GM21381 (cell line): ENCODE results near the gene KCNK16.
"Not testable (repeated sequence)": the region's sequence is repeated elsewhere in the genome, so short reads cannot be mapped to it uniquely, and the experiment has no call there.

Source experiments
- ATAC-seq: cut with Tn5 transposase; IDR thresholded peaks from one replicate; pipeline ENCODE4 v1.9.1; 2021; ENCODE audit warnings: mild to moderate bottlenecking, moderate library complexity; ENCODE audit not compliant: unreplicated experiment

The KCNK16 gene

DNA sequence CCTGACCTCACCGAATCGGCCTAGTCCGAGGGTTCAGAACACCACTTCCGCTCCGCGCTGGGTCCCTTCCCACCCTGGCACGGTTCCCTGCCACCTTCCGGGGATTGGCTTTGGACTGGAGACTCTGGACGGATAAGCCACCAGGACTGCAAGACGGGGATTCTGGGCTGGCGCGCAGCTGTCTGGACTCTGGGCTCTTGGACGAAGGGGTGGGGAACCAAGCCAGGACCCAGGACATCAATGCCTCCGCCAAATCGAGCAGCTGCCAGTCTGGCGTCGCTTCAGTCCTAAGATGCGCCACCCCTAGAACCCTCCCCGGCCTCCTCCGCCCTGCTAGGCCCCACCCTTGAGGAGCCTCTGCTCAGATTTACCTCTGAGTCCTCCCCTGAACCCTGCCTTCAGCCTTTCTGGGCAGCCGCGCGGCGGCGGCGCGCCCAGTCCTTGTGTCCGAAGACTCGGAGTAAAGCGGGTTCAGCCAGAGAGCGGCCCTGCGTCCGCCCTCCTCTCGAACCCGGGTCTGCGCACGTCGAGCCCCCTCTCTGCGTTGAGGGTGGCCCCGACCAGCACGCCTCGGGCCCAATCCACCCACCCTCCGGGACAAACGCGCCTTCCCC is 9.5 kb downstream of the KCNK16 start:
- ATAC-seq: no peak

DNA sequence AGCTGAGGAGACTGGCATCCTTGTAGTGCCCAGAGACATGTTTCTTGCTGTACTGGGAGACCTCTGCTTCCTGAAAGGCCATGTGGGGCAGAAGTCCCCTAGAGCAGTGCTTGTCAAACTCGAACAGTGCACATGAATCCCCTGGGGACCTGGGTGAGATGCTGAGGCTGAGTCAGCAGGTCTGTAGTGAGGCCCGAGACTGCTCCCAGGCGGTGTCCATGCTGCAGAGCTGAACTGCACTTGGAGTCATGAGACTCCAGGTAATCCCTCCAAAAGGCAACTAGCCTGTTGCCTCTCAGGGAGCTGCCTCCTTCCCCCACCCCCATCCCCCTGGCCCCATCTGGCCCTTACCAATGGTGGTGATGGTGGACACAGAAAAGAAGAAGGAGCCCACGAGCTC is 12.0 kb downstream of the KCNK16 start:
- no peak for ATAC-seq

DNA sequence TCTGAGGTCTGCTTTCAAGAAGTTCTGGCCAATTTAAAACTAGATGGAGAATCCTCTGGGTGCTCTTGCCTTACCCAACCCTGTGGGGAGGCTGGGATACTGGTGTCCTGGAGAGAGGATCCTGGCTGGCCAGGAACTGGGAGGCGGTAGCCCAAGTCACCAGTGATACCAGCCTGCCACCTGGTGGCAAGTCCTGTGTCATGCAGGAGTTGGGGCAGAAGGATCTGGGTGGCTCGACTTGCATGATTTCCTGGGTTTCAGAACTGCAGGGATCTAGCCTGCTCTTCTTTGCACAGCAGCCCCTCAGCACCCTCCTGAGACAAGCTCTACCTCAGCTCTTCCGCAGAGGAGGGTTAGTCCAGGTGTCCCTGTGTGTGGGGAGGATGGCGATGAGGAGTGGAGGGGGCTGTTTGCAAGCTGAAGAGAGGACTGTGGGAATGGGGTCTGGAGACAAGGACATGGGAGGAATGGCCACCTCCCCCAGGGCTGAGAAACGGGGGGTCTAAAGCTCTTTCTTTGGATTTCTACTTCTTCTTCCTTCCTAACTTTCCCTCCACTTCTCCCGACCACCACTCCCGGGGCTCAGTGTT is 12.5 kb downstream of the KCNK16 start:
- no peak for ATAC-seq

DNA sequence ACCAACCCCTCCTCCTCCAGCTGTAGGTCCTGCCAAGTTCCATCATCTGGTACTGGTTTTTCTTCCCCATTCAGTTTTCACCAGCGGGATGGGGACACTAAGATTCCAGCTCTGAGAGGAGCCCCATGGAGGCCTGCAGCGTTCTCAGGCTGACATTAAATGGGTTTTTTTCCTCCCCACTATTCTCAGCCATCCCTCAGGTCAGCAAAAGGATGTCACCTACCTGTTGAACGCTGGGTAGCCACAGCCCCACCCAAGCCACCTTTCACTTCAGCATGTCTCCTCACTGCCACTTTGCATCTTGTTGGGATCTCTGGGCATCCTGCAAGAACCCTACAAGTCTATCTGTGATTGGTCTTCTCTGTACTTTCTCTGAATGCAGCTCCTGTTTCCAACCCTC is 15.0 kb downstream of the KCNK16 start:
- ATAC-seq: no peak

DNA sequence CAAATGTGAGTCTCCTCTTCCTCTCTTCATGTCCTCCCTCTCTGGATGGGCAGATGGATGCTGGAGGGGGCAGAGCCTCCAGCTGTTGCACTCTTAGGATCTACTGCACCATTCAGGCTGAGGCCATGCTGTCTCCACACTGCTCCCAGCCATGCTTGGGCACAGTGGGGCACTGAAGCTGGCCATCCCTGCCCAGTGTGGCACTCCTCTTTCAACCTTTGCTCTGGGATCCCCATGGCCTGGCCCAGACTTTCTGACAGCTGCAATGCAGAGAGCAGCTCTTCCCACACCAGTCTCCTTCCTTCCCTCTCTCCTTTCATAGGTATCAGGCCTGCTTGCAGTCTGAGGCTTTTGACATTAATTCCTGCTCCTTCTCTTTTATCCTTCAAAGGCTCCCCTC is 17.6 kb downstream of the KCNK16 start:
- no peak for ATAC-seq

DNA sequence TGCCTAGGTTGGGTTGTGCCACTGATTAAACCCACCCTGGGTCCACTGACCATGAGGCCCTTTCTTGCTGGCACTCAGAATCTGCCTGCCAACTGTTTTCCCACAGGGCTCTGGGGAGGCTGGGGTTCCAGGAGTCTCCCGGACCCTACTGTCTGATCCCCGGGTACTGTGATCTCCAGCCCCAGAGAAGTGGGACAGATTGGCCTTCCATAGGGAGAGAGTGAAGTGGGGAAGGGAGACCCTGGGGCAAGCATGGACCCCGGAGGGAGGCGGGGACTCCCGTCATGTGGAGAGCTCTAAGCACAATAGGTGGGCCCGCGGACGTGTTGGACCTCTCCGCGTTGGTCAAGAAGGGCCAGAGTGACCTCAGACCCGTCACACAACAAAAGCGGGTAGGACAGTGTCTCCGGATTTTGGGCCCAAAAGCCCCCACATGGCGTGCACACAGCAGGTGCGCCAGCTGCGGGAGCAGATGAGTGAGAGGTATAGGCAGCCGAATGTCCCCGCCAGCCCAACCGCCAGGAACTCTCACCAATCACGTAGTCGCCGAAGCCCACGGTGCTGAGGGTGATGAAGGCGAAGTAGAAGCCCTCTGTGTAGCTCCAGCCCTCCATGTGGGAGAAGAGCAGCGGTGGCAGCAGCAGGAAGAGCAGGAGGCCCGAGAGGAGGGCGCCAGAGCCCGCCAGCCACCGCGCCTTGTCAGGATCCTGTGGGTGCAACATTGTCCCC is 18.9 kb downstream of the KCNK16 start:
- ATAC-seq: no peak

DNA sequence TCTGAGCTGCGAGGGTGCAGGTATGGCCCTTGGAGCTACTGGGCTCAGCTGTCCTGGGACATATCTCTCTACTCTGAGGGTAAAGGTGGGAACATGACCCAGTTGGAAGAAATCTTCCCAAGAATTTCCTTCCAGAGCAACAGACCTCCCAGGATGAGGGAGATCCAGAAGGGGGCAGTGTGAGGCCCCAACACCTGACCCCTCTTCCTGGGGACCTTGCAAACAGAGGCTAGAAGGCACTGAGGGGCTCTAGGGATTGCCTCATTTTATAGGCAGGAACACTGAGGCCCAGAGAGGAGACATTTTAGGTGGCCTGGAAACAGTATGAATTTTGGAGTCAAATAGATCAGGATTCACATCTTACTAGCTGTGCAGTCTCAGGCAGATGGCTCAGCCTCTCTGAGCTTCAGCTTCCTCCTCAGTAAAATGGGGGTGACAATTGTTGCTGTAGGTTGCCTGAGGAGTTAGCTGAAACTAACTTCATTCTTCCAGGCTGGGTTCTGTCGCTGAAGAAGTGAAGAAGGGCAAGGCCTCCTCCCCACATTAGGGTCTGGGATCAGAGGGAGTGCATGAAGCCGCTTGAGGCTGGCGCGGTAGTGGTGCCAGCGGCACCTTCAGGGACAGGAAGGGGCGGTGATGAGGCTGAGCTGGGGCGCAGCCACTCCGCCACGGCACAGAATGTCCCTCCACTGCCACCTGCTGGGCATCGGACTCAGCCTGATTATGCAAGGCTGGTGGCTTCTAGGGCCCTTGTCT is 19.7 kb downstream of the KCNK16 start:
- peak; percentile 88 for ATAC-seq

DNA sequence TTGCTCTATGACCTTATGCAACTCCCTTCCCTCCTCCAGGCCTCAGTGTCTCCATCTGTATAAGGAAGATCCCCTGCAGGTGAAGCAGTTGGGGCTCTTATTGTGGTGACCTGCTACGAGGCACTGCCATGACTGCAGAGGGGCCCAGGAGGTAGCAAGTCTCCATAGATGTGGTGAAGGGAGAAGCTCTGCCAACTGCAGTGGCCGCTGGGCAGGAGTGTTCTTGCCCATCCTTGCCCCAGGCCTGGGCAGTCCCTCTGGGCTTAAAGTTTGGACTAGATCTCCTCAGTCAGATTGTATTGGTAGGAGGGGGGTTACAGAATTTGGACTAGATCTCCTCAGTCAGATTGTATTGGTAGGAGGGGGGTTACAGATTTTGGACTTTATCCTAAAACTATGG is 20.5 kb downstream of the KCNK16 start:
- ATAC-seq: no peak

DNA sequence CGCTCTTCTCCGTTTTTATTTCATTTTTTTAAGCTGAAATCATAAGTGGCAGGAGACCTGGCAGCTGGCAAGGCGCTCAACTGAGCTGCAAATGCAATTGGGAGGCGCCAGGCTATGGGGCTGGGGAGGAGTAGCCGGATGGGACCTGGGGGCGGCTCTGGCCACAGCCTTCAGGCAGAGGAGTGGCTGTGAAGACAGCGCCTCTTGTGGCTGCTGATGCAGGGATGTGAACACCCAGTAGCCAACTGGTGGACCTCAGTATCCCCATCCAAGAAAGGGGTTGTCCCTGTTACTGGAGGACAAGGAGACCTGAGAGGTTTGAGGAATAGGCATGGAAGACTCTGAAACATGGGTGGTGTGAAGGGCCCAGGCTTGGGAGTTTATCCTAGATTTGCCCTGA is 20.9 kb downstream of the KCNK16 start:
- no peak for ATAC-seq

DNA sequence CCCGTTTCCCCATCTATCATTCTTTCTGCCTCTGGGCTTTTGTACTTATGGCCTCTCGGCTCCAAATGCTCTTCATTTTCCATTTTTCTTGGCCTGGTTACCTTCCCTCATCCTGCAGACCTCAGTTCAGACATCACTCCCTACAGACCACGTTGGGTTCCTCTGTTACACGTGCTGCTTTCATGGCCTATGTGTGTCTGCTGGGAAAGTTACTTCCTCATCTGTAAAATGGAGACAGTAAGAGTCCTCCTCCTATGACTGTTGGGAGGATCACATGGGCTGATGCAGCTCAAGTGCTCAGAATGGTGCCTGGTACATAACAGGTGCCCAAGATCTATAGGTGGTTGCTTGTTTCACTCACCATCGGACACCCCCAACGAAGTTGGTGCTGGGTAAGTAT is 21.8 kb downstream of the KCNK16 start:
- no peak for ATAC-seq

DNA sequence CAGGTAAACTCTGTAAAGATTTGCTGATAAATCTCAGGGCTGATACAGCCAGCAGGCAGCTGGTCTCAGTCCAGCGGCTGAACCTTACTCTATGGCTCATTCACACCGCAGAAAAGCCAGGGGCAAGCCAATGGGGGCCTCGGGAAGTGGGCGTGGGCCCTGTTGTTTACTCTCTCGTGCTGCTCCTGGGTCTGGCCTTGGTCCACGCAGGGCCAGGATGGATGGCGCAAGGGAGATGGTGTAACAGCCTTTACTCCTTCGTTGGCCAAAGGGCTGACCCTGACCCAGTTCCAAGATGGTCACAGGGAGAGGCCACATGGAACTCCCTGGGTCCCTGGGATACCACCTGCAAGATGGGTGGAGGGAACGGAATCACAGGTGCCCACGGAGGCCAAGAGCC is 24.4 kb downstream of the KCNK16 start:
- ATAC-seq: no peak

DNA sequence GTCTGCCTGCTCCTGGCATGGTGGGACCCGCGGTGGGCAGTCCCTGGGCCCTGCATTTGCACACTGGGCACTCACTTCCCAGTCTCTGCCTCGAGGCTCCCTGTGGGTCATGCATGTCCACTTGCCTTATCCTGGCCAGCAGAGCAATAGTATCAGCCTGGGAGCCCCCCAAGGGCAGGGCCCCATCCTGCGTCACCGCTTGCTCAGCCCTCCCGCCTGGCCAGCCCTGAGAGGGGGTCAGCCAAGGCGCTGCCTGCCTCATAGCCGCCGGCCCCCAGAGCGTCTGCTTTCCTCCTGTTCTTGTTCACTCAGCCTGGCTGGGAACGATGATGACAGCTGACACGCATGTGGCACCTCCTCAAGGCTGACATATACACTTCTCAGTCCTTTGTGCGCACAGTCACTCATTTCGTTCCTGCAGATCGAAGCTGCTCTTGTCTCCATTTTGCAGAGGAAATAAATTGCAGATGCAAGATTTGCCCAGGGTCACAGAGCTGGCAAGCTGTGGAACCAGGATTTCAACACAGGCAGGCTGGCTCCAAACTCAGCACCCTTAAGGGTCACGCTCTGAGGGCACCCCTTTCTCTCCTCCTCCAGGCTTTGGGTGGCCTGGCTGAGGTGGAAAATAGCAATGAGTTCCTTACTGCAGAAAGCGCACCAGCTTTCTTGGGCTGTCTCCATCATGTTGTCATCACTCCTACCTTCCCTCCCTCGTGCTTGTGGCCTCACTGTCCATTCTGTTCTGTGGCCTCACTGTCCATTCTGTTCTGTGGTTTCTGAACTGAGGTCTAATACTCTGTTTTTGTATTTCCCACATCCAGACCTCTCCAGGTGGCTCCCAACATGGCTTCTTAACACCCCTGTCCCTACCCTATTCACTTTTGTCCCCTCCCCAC is 25.5 kb downstream of the KCNK16 start:
- no peak for ATAC-seq

DNA sequence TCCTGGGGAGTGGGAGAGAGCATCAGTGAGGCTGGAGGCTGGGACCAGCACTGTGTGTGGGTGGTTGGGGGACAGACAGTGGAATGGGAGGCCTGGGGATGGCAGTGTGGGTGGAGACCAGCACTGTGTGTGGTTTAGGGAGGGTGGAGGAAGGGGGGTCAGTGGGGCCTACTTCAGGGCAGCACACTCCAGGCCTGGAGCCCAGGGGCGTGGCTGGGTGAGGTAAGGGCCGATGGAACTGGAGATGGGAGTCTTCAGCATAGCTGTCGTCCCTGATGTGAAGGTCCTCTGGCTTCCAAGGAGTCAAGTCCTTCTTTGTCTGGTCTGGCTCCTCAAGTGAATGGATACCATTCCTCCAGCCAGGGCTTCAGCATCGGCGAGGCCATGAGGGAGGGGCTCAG is 26.9 kb downstream of the KCNK16 start:
- ATAC-seq: no peak

DNA sequence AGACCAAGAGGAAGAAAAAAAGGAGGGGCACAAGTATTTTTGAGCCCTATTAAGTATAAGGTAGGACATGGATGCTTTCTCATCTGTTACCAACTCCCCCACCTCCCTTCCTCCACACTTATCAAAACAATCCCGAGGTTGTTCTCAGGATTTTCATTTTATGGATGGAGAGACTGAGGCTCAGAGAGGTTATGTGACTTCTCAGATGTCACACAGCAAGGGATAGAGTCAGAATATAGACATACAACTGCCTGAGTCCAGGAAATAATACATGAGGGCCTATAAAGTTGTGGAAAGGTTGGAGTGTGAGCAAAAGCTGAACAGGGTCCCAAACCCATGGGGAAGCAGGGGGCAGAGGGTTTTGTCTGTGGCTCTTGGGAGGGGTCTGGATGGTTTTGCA is 27.6 kb downstream of the KCNK16 start:
- ATAC-seq: no peak

DNA sequence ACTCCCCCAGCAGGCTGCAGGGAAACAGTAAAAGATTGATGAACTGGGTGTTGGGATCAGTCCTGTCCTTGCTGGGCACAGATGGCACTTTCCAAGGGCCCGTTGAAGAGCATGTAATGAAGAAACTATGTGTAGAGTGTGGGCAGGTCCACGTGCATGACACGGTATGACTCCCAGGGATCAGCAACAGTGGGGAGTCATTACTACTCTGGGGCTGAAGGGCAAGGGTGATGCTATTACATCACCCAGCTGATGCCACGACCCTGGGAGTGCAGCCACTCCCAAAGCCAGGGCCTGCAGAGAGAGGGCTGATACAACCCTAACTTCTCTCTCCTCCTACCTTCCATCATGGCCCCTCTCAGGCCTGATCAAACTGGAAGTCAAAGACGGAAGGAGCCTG is 28.4 kb downstream of the KCNK16 start:
- no peak for ATAC-seq

DNA sequence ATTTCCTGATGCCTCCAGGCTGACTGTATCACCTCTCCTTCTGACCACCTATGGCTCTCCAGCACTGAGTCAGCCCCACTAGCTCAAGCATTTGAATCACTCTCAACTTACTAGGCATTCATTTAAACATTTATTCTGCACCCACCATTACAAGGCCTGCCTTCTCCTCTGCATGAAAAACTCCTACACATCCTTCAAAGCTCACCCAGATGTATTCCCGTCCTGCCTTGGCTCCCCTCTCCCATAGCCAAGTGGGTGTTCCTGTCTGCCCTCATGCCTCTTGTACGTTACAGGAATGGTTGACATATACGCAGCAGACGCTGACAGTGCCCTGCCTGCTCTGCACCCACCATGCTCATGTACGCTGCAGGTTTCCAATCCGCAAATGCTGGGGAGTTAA is 29.9 kb downstream of the KCNK16 start:
- ATAC-seq: no peak

DNA sequence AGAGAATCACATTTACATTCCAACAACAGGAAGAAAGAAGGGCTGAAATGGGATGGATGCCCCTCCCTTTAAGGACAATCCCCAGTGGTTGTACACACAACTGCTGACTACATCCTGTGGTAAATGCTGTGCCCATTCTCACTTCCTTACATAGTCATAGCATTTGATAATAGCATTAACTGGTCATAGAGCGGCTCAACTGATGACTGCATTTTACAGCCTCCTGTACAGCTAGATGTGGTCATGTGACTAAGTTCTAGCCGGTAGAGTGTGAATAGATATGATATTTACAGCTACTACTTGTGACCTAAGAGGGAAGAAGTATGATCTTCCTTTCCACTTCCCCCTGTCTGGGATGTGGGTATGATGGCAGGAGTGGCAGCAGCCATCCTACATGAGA is 33.0 kb downstream of the KCNK16 start:
- ATAC-seq: no peak

DNA sequence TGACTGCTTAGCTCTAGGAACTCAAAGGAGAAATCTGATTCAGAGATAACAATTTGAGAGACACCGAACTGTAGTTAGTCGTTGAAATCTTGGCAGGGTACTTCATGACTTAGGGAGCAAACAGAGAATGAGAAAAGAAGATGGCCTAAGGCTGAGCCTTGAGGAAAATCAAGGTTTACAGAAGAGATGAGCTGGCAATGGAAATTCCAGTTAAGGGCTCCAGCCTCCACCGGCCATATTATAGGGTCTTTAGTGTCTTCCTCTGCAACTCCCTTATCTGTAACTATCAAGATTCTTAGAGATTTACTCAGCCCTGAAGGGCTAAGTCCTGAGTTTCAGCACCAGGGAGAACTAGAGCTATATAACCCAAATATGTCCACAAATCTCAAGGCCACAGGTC is 34.9 kb downstream of the KCNK16 start:
- ATAC-seq: no peak

DNA sequence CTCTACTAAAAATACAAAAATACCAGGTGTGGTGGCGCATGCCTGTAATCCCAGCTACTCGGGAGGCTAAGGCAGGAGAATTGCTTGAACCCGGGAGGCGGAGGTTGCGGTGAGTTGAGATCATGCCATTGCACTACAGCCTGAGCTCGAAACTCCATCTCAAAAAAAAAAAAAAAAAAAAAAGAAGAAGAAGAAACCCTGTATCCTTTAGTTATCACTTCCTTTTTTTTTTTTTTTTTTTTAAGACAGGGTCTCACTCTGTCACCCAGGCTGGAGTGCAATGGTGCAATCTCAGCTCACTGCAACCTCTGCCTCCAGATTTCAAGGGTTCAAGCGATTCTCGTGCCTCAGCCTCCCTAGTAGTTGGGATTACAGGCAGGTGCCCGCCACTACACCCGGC is 35.9 kb downstream of the KCNK16 start:
- ATAC-seq: not testable (repeated sequence)

DNA sequence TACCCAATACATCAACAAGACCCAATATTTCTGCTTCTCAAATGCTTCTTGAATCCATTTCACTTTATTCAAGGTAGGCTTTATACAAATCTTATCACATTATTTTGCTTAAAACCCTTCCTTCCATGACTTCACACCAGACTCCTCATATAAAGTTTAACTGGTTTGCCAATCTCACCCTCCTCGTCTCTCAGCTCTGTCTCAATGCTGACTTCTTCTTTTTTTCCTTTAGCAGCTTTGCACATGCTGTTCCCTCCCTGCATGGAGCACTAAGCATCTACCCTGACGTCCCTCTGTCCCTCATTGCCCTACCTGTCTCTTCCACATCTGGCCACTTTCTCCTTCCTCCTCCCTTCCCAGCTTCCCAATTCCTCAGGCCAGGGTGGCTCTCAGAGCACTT is 39.7 kb downstream of the KCNK16 start:
- ATAC-seq: no peak
